Nephron (organoid): ENCODE measurements around the gene XIRP2.

ENCODE experiments used
- H3K27ac Mint-ChIP-seq, 3 experiments: 2 replicates each; pipeline ENCODE4 v1.8.0; 2020; ENCODE audit warnings: mixed read lengths in 3 of 3, mild to moderate bottlenecking in 2 of 3, moderate library complexity in 1 of 3
- H3K27me3 Mint-ChIP-seq: 2 replicates; pipeline ENCODE4 v1.8.0; 2021; ENCODE audit warnings: low read depth, mild to moderate bottlenecking, moderate library complexity, mixed read lengths
- H3K36me3 Mint-ChIP-seq: 2 replicates; pipeline ENCODE4 v1.8.0; 2020; ENCODE audit warnings: low read depth, mixed read lengths
- H3K4me1 Mint-ChIP-seq: 2 replicates; pipeline ENCODE4 v1.8.0; 2020; ENCODE audit warnings: mixed read lengths
- H3K4me3 Mint-ChIP-seq, 3 experiments: 2 replicates each; pipeline ENCODE4 v1.8.0; 2020; ENCODE audit warnings: mild to moderate bottlenecking in 3 of 3, mixed read lengths in 3 of 3, moderate library complexity in 2 of 3
- H3K9me3 Mint-ChIP-seq: 2 replicates; pipeline ENCODE4 v1.8.0; 2020; ENCODE audit warnings: mixed read lengths
- TF ChIP-seq, protein P1 (sequence below), 3 experiments: fragments of 200-600 bp; sonication (generic); IDR thresholded peaks; one replicate each; pipeline ENCODE4 v1.5.0; 2021; ENCODE audit warnings: antibody characterized with exemption in 3 of 3; ENCODE audit not compliant: unreplicated experiment in 3 of 3

XIRP2 gene

DNA sequence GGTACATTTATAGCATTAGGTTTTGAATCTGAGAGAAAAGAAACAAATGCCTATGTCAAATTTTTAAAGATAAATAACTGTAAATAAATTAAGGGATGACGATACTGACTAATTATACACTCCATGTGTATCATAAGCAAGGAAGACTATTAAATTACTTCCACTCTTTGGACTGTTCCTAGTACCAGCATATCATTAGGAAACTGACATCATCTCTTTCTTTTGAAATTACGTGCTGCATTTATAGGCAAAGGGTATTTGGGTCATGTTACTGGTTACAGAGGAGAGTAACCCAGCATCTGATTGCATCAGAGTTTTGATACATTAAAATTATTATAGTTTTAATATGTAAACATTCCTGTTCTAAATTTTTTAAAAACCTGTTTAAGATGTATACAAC, 309.7 kb downstream of the XIRP2 start:
- peak overlapping the region in 2 of 3 experiments; percentile 47 to 85 for H3K27ac Mint-ChIP-seq
- no peaks in the 10 kb centered on the region for H3K36me3 Mint-ChIP-seq
- H3K9me3 Mint-ChIP-seq = no peaks in the 10 kb centered on the region
- TF ChIP-seq, protein P1, sequence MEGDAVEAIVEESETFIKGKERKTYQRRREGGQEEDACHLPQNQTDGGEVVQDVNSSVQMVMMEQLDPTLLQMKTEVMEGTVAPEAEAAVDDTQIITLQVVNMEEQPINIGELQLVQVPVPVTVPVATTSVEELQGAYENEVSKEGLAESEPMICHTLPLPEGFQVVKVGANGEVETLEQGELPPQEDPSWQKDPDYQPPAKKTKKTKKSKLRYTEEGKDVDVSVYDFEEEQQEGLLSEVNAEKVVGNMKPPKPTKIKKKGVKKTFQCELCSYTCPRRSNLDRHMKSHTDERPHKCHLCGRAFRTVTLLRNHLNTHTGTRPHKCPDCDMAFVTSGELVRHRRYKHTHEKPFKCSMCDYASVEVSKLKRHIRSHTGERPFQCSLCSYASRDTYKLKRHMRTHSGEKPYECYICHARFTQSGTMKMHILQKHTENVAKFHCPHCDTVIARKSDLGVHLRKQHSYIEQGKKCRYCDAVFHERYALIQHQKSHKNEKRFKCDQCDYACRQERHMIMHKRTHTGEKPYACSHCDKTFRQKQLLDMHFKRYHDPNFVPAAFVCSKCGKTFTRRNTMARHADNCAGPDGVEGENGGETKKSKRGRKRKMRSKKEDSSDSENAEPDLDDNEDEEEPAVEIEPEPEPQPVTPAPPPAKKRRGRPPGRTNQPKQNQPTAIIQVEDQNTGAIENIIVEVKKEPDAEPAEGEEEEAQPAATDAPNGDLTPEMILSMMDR (IDR thresholded peaks at IDR 0.05; ENCODE audit: unreplicated experiment in 3 of 3) = no peak
- peaks cover 41% of the 10 kb centered on the region for H3K4me1 Mint-ChIP-seq
- no peak overlapping the region for H3K4me3 Mint-ChIP-seq
- no peaks in the 10 kb centered on the region for H3K27me3 Mint-ChIP-seq

GRCh38 chr2:167198576-167198975, 310.3 kb downstream of the XIRP2 start:
- H3K27me3 Mint-ChIP-seq = no peaks in the 10 kb centered on the region
- H3K4me1 Mint-ChIP-seq = peaks cover 41% of the 10 kb centered on the region

DNA sequence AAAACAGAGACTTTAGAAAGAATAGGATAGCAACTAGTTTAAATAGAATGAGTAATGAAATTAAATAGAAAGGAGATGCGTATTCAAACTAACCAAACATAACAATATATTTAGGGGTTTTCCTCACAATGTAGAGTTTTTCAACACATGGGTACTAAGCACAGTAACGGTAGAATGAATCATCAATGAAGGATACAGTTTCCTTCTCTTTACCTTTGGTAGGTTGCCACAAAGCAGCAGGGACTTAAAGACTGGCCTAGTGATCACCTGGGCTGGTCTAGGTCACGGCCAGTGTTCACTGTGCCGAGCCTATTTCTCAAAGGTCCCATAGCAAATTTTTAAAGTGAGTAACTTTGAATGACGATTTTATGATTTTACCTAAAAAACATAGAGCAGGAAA, 311.7 kb downstream of the XIRP2 start:
- H3K9me3 Mint-ChIP-seq = no peaks in the 10 kb centered on the region
- TF ChIP-seq, protein P1 (IDR thresholded peaks at IDR 0.05; ENCODE audit: unreplicated experiment in 3 of 3) = no peak
- H3K36me3 Mint-ChIP-seq = no peaks in the 10 kb centered on the region
- H3K4me3 Mint-ChIP-seq = no peak overlapping the region
- H3K27ac Mint-ChIP-seq = peak overlapping the region; percentile 77 to 92 (median 79)
- H3K27me3 Mint-ChIP-seq = no peaks in the 10 kb centered on the region
- peaks cover 40% of the 10 kb centered on the region for H3K4me1 Mint-ChIP-seq

More at GRCh38 chr2:167198576-167198975, 310.3 kb downstream of the XIRP2 start:
- no peaks in the 10 kb centered on the region for H3K9me3 Mint-ChIP-seq
- peak overlapping the region; percentile 77 to 92 (median 79) for H3K27ac Mint-ChIP-seq
- no peaks in the 10 kb centered on the region for H3K36me3 Mint-ChIP-seq
- TF ChIP-seq, protein P1 (IDR thresholded peaks at IDR 0.05; ENCODE audit: unreplicated experiment in 3 of 3) = no peak
- no peak overlapping the region for H3K4me3 Mint-ChIP-seq

GRCh38 chr2:167209784-167210183, 321.5 kb downstream of the XIRP2 start:
- TF ChIP-seq, protein P1 (IDR thresholded peaks at IDR 0.05; ENCODE audit: unreplicated experiment in 3 of 3) = no peak
- H3K4me1 Mint-ChIP-seq = no peaks in the 10 kb centered on the region
- H3K4me3 Mint-ChIP-seq = no peak overlapping the region
- H3K27ac Mint-ChIP-seq = no peak overlapping the region
- H3K36me3 Mint-ChIP-seq = no peaks in the 10 kb centered on the region
- H3K9me3 Mint-ChIP-seq = no peaks in the 10 kb centered on the region
- H3K27me3 Mint-ChIP-seq = no peaks in the 10 kb centered on the region

- Mint-ChIP-seq H3K27ac (no peak overlapping the region), H3K27me3 (no peaks in the 10 kb centered on the region), H3K4me1 (no peaks in the 10 kb centered on the region), H3K4me3 (no peak overlapping the region), H3K9me3 (no peaks in the 10 kb centered on the region), H3K36me3 (no peaks in the 10 kb centered on the region)
- TF ChIP-seq, protein P1 (IDR thresholded peaks at IDR 0.05; ENCODE audit: unreplicated experiment in 3 of 3) = peak; percentile 69 to 78 (median 71)
These were observed 323.9 kb downstream of the XIRP2 start for GRCh38 chr2:167212014-167212648.

GRCh38 chr2:167215595-167215994, 327.3 kb downstream of the XIRP2 start:
- Mint-ChIP-seq H3K4me1 (no peaks in the 10 kb centered on the region), H3K27ac (no peak overlapping the region), H3K9me3 (no peaks in the 10 kb centered on the region), H3K4me3 (no peak overlapping the region), H3K36me3 (no peaks in the 10 kb centered on the region), H3K27me3 (no peaks in the 10 kb centered on the region)
- TF ChIP-seq, protein P1 (IDR thresholded peaks at IDR 0.05; ENCODE audit: unreplicated experiment in 3 of 3) = no peak
